LNCaP clone FGC (cell line): ENCODE results near the gene APOD.

Experiments used
- DNase-seq: peaks from one replicate; pipeline ENCODE4 v3.0.0-alpha.2; 2011; ENCODE audit warnings: low read depth
- H3K4me3 ChIP-seq: 2 replicates; pipeline ENCODE4 v1.5.1; 2011; ENCODE audit warnings: mild to moderate bottlenecking, low read depth, low read length, control low read depth
- TF ChIP-seq, protein P1 (sequence below): IDR thresholded peaks from 2 replicates; pipeline ENCODE4 v1.5.1; 2012; ENCODE audit warnings: mild to moderate bottlenecking; ENCODE audit not compliant: control insufficient read depth, insufficient read depth; ENCODE audit errors: extremely low read depth

Gene APOD

DNA sequence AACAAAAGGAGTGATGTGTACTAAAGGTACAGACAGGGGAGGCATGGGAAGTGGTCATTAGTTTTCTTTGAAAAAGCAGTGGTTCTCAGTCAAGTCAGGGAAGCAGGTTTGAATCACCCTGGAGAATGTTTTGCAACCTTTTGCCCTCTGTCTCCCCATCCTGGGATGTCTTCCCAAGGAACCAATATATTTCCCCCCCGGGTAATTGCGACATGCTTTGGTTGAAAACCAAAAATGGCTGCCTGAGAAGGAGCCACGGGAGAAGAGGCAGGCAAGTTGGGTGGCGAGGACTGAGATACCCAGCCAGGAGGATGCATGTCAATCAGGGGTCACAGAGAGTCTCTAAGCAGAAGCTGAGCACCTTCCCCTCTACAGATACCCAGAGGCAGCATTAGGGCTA, 20.4 kb downstream of the APOD start:
- TF ChIP-seq, protein P1, sequence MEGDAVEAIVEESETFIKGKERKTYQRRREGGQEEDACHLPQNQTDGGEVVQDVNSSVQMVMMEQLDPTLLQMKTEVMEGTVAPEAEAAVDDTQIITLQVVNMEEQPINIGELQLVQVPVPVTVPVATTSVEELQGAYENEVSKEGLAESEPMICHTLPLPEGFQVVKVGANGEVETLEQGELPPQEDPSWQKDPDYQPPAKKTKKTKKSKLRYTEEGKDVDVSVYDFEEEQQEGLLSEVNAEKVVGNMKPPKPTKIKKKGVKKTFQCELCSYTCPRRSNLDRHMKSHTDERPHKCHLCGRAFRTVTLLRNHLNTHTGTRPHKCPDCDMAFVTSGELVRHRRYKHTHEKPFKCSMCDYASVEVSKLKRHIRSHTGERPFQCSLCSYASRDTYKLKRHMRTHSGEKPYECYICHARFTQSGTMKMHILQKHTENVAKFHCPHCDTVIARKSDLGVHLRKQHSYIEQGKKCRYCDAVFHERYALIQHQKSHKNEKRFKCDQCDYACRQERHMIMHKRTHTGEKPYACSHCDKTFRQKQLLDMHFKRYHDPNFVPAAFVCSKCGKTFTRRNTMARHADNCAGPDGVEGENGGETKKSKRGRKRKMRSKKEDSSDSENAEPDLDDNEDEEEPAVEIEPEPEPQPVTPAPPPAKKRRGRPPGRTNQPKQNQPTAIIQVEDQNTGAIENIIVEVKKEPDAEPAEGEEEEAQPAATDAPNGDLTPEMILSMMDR, result no peak
- DNase-seq, result no peak
- H3K4me3 ChIP-seq, result no peak overlapping the region

DNA sequence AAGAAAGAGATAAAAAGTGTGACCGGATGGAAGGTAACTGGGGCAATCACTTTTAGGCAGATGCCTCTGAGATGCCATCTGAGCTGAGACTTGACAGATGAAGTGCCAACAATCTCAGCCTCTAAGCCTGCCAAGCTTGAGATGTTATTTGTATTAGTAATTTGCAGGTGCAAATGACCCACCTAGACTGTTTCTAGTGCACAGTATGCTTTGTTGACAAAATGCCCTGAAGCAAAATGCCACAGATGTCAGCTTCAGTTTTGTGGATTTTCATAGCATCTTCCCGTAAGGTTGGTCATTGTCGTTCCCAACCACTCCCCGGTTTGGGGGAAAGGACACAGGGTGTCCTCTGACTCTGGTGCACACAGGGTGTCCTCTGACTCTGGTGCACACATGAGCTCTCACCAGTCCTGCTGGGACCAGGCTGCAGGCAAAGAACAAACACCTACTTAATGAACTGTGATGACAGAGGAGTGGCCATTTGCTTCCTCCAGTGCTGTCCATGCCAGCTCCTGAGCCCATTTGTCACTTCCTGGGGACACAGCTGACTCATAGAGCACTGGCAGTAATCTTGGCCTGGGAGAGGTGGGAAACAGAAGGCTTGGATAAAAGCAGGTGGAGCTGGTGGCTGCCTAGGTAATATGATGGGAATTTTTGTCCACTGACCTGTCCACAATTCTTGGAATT, 23.9 kb downstream of the APOD start:
- H3K4me3 ChIP-seq, result no peak overlapping the region
- TF ChIP-seq, protein P1, result no peak
- DNase-seq, result no peak

DNA sequence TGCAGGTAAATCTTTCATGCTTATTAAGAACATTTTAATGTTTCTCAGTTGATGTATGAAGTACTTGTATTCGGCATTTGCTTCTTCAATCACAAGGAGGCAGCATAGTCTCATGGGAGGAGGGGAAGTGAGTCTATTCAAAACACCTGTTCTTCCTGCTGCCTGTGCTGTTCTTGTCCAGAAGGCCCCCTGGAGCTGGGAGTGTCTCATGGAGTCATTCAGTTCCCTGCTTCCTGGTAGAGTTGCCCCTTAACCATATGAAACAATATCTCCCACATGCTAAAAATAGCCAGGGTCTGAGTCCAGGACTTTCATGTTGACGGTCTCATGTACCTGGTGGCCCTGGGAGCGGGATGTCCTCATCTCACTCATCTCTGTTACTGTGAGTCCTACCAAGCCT, 25.1 kb downstream of the APOD start:
- TF ChIP-seq, protein P1, result peak; percentile 83
- peak; percentile 50 for DNase-seq

DNA sequence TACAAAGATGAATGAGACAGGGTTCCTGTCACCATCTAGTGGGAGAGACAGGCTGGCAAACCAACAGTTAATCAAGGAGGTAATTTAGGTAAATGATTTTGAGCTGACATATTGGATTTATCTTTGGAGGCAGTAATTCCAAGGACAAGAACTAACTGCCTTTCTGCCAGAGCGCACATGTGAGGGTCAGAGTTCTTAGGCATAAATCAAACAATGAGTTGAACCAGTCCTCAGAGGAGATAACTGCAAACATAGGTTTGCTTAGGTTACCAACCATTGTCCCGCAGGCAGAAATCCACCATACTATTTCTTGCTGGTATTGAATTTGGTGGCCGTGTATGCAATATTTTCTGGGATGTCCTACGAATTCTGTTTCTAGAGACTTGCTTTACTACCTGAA, 26.4 kb downstream of the APOD start:
- DNase-seq, result no peak
- no peak overlapping the region for H3K4me3 ChIP-seq
- TF ChIP-seq, protein P1, result no peak

More for the DNA sequence above, 25.1 kb downstream of the APOD start:
- no peak overlapping the region for H3K4me3 ChIP-seq

DNA sequence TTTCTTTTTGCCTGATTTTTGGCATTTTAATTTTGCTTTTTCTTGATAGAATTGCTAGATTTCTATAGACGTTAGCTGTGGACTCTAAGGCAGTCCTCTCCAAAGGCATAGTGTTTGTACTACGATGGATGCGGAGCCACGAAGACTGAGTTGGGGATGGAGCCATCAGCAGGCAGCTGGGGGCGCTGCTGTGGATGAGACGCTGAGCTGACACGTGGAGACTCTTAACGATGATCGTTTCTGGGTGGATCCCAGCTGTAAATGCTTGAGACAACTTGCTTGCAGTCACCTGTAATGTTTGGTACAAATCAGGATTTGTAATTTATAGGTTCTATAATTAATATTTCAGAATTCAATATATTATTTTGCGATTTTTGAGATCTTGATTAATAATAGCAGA, 27.4 kb downstream of the APOD start:
- no peak overlapping the region for H3K4me3 ChIP-seq
- no peak for DNase-seq
- TF ChIP-seq, protein P1, result peak; percentile 29; the same call in 1 of the 2 replicates

DNA sequence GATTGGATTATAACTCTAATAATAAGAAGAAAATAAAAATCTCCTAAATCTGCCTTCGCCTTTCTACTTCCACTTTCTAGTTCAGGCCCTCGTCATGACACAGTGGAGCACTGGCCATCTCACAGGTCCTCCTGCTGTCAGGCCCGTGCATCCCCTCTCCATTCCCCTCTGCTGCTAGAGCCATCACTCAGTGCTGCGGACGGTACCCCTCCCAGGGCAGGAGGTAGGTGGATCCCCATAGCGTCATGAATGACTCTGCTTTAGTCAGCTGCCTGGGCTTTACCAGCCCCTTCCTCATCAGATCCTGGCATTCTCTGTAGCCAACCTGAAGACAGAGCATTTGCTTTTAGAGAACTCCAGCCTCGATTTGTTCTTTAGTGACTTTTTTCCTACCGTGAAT, 28.6 kb downstream of the APOD start:
- TF ChIP-seq, protein P1, result no peak
- no peak for DNase-seq

DNA sequence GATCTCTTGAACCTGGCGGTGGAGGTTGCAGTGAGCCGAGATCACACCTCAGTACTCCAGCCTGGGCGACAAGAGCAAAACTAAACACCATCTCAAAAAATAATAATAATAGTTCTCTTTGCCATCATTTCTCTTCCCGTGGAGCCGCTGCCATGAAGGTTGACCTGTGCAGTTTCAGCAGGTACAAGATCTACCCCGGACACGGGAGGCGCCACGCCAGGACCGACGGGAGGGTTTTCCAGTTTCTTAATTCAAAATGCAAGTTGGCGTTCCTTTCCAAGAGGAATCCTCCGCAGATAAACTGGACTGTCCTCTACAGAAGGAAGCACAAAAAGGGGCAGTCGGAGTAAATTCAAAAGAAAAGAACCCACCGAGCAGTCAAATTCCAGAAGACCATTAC, 29.3 kb downstream of the APOD start:
- TF ChIP-seq, protein P1, result no peak
- no peak for DNase-seq
- no peak overlapping the region for H3K4me3 ChIP-seq

More for the DNA sequence above, 28.6 kb downstream of the APOD start:
- no peak overlapping the region for H3K4me3 ChIP-seq
